Transverse colon (tissue), 4 donors: ENCODE results near the gene CTNND2. TPM values are rescaled to one million over a fixed set of nuclear protein-coding genes. Genes with fewer than 3 reads are reported as not detected.

Source experiments
- DNase-seq: peaks from one replicate; pipeline ENCODE4 v3.0.0-alpha.2; 2019
- H3K27ac ChIP-seq, 4 donors: fragments of 200-600 bp; sonication (generic); 2 replicates each; pipeline ENCODE4 v1.5.1; 2016 to 2018; ENCODE audit warnings: inconsistent platforms in 4 of 4
- H3K27me3 ChIP-seq: fragments of 200-600 bp; sonication (generic); 2 replicates; pipeline ENCODE4 v1.5.1; 2017; ENCODE audit warnings: inconsistent platforms
- H3K36me3 ChIP-seq, 4 donors: fragments of 200-600 bp; sonication (generic); 2 replicates each; pipeline ENCODE4 v1.5.1; 2017 to 2019; ENCODE audit warnings: inconsistent platforms in 4 of 4
- H3K4me1 ChIP-seq, 4 donors: fragments of 200-600 bp; sonication (generic); 2 replicates each; pipeline ENCODE4 v1.5.1; 2017 to 2020; ENCODE audit warnings: inconsistent platforms in 4 of 4
- H3K4me3 ChIP-seq, 4 donors: fragments of 200-600 bp; sonication (generic); 1 replicate in 1 of 4; 2 replicates in 3 of 4; pipeline versions ENCODE4 v1.5.1 to v1.6.1; 2017 to 2019; ENCODE audit warnings: inconsistent platforms in 4 of 4
- H3K9me3 ChIP-seq, 2 donors: fragments of 200-600 bp; sonication (generic); 2 replicates each; pipeline ENCODE4 v1.5.1; 2017 to 2019; ENCODE audit warnings: inconsistent platforms in 2 of 2
- EP300 ChIP-seq: sonication (generic); formaldehyde crosslinking; IDR thresholded peaks from one replicate; pipeline ENCODE4 v1.6.1; 2017; ENCODE audit warnings: antibody characterized with exemption, low read depth
- POLR2A ChIP-seq: fragments of 450-650 bp; IDR thresholded peaks from one replicate; pipeline ENCODE4 v1.6.1; 2016; ENCODE audit warnings: antibody characterized with exemption, mild to moderate bottlenecking, moderate library complexity
- POLR2AphosphoS5 ChIP-seq, 3 donors: sonication (generic); formaldehyde crosslinking; IDR thresholded peaks; one replicate each; pipeline ENCODE4 v1.6.1; 2016; ENCODE audit warnings: antibody characterized with exemption in 3 of 3
- WGBS, 2 donors: methylation state at CpG; one replicate each; pipeline ENCODE4 v1.1.5; 2018; ENCODE audit warnings: low coverage in 1 of 2; 5-methylcytosine and 5-hydroxymethylcytosine counted together
- in situ Hi-C, 4 donors: fragments of 200-750 bp; cut with MboI; loops; one replicate each; pipeline versions ENCODE4 v1.15.0 to v1.15.1; 2017; ENCODE audit warnings: low sequenced_read_pairs in 3 of 4, low pct_ligation_motif_present in 1 of 4, low pct_unique_long_range_greater_than_20kb in 1 of 4
- intact Hi-C: fragments of 100-400 bp; cut with DNase I; formaldehyde crosslinking; loops from one replicate; pipeline ENCODE4 v1.15.1; 2023; ENCODE audit warnings: low total_unique reads
- total RNA-seq, 4 donors: library from RNA; depleted of rRNA; stranded (reverse); fragments of >200 nt; gene quantifications; one replicate each; pipeline ENCODE4 v1.1.0, GENCODE V29; 2016
- TF ChIP-seq, protein P1 (sequence below), 5 experiments: fragments of 200-600 bp in 3 of 5; fragments of 450-650 bp in 2 of 5; sonication (generic) in 3 of 5; IDR thresholded peaks; 1 replicate in 2 of 5; 2 replicates in 3 of 5; pipeline ENCODE4 v1.5.1; 2016 to 2017; ENCODE audit warnings: antibody characterized with exemption in 5 of 5, inconsistent platforms in 3 of 5, mild to moderate bottlenecking in 2 of 5, moderate library complexity in 1 of 5

The CTNND2 gene
- total RNA-seq, 4 donors from 2014 or later = 1.9 to 2.1 TPM; not detected in 2

DNA sequence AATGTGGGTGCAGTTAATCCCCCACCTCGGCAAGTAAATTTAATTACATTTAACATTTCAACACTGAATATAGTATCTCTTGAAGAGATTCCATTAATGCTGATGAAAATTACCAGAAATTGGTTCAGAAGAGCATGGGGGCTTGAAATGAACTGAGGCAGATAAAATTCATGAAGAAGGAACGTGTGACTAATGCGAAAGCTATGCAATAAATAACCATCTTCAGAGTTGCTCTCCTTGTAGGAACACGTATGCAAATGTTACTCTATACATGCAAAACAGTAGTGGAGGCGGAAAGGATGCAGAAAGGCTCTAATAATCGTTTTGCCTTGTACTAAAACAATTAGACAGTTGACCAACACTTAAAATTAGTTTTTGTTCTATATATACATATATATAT lies 320.2 kb downstream of the CTNND2 start:
- Histone ChIP-seq H3K9me3 (no peaks in the 10 kb centered on the region), H3K27me3 (no peaks in the 10 kb centered on the region), H3K4me1 (peaks cover 0 to 5% (median 0%) of the 10 kb centered on the region in 4 donors), H3K4me3 (no peak overlapping the region), H3K27ac (no peak overlapping the region), H3K36me3 (no peaks in the 10 kb centered on the region)
- 64 to 82% methylated on average over 5 to 6 of the region's 6 CpGs for WGBS, 2 donors
- intact Hi-C loops = no loop called here
- no peak for DNase-seq
- TF ChIP-seq EP300 = no peak
- TF ChIP-seq POLR2A = no peak
- no peak for TF ChIP-seq POLR2AphosphoS5 (IDR thresholded peaks at IDR 0.05)
- TF ChIP-seq, protein P1, sequence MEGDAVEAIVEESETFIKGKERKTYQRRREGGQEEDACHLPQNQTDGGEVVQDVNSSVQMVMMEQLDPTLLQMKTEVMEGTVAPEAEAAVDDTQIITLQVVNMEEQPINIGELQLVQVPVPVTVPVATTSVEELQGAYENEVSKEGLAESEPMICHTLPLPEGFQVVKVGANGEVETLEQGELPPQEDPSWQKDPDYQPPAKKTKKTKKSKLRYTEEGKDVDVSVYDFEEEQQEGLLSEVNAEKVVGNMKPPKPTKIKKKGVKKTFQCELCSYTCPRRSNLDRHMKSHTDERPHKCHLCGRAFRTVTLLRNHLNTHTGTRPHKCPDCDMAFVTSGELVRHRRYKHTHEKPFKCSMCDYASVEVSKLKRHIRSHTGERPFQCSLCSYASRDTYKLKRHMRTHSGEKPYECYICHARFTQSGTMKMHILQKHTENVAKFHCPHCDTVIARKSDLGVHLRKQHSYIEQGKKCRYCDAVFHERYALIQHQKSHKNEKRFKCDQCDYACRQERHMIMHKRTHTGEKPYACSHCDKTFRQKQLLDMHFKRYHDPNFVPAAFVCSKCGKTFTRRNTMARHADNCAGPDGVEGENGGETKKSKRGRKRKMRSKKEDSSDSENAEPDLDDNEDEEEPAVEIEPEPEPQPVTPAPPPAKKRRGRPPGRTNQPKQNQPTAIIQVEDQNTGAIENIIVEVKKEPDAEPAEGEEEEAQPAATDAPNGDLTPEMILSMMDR (IDR thresholded peaks at IDR 0.05) = no peak
- in situ Hi-C loops = no loop called here

DNA sequence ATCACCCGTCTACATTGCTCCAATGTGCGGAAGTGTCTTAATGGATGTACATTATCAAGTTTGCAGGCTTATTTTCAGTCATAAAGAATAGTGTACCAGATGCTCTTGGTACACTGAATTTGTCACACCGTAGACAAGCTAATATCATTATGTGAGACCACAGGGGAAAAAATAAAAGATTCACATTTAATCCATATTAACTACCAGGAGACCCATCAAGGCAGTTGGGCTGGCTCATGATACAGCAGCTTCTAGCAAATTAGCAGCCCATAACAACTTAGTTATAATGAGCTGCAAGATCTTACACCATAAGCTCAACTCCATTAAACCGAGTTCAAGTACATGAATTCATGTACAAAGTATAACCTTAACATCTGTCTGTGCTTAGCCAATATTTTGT lies 324.9 kb downstream of the CTNND2 start:
- Histone ChIP-seq H3K4me3 (no peak overlapping the region), H3K4me1 (no peaks in the 10 kb centered on the region), H3K27ac (no peak overlapping the region), H3K9me3 (no peaks in the 10 kb centered on the region), H3K36me3 (no peaks in the 10 kb centered on the region), H3K27me3 (no peaks in the 10 kb centered on the region)
- in situ Hi-C loops (no loop called here), intact Hi-C loops (no loop called here)
- DNase-seq = no peak
- TF ChIP-seq, protein P1 (IDR thresholded peaks at IDR 0.05) = no peak
- no peak for TF ChIP-seq EP300
- no peak for TF ChIP-seq POLR2A
- TF ChIP-seq POLR2AphosphoS5 (IDR thresholded peaks at IDR 0.05) = no peak
- WGBS, 2 donors = 79 to 87% methylated on average over 4 of the region's 4 CpGs

DNA sequence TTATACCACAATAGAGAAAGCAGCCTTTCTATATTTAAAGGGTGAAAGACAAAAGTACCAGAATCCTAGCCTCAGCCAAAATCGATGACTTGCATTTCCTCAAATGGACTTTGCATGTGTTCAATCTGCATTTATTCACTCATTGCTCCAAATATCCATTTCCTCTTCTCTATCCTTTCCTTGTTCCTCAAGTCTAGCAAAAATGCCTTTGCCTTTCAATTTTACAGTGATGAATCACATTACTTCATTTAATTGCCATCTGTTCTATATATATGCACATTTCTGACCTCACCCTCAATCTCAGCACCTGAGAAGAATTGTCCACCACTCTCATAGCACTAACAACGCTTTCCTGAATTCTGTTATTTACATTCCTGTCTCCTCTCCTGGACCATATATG lies 329.5 kb downstream of the CTNND2 start:
- H3K9me3 ChIP-seq = no peaks in the 10 kb centered on the region
- no peak for DNase-seq
- intact Hi-C loops (no loop called here), in situ Hi-C loops (no loop called here)
- H3K4me3 ChIP-seq = no peak overlapping the region
- H3K4me1 ChIP-seq = no peaks in the 10 kb centered on the region
- no peaks in the 10 kb centered on the region for H3K27me3 ChIP-seq
- 80 to 81% methylated on average over 2 of the region's 2 CpGs for WGBS, 2 donors
- H3K36me3 ChIP-seq = no peaks in the 10 kb centered on the region
- no peak overlapping the region for H3K27ac ChIP-seq
- TF ChIP-seq POLR2A (no peak), POLR2AphosphoS5 (IDR thresholded peaks at IDR 0.05) (no peak), EP300 (no peak)
- TF ChIP-seq, protein P1 (IDR thresholded peaks at IDR 0.05) = no peak

DNA sequence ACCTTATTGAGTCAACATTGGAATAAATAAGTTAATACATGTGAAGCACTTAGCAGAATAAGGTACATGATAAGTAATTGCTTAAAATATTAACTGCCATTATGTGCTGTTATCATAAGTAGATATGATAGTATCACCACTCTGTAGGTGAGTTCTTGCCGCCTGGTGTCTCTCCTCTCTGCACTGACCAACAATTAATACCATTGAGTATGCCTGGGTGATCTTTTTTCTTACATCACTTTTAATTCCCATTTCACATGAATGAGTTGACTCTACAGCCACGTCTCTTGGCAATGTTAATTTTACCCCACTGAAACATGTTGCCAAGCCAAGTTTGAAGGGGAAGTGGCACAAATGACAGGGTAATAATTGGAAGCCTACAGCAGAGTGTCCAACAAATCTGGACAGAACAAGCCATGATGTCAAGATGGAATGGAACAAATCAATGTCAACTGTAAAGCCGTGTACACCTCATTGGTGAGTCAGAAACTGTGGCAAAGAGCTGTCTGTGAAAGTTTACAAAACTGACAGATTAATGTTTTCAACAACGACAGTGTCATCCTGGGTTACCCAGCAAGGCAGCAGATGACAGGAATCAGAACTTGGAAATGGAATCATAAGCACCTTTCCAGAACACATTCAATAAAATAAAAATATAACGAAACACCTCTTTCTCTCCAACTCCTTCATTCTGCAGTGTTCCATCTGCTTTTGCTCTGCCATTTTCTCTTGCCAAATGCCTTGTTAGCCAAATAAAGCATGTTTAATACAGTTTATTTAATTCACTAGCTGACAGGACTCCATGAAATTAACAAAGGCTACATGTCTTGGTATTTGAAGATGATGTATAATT lies 330.9 kb downstream of the CTNND2 start:
- no peak for DNase-seq
- TF ChIP-seq POLR2A (no peak), POLR2AphosphoS5 (IDR thresholded peaks at IDR 0.05) (no peak), EP300 (no peak)
- TF ChIP-seq, protein P1 (IDR thresholded peaks at IDR 0.05) = no peak
- in situ Hi-C loops (no loop called here), intact Hi-C loops (no loop called here)
- H3K36me3 ChIP-seq = no peaks in the 10 kb centered on the region
- no peaks in the 10 kb centered on the region for H3K27me3 ChIP-seq
- no peak overlapping the region for H3K4me3 ChIP-seq
- no peak overlapping the region for H3K27ac ChIP-seq
- H3K4me1 ChIP-seq = no peaks in the 10 kb centered on the region
- 64 to 76% methylated on average over 5 of the region's 5 CpGs for WGBS, 2 donors
- no peaks in the 10 kb centered on the region for H3K9me3 ChIP-seq
